Large intestine (tissue), 3 donors: ENCODE results near the gene NECTIN2. TPM values are rescaled to one million over a fixed set of nuclear protein-coding genes. Genes with fewer than 3 reads are reported as not detected.

Source experiments
- DNase-seq, 2 donors: peaks; one replicate each; pipeline versions ENCODE4 v3.0.0 to v3.0.0-alpha.2; 2013
- H3K27ac ChIP-seq: one replicate; pipeline ENCODE4 v1.5.1; 2013; ENCODE audit warnings: low read length
- H3K27me3 ChIP-seq: 2 replicates; pipeline ENCODE4 v1.6.1; 2013; ENCODE audit warnings: low read length; ENCODE audit not compliant: control insufficient read depth, insufficient read depth
- H3K36me3 ChIP-seq: 2 replicates; pipeline ENCODE4 v1.6.1; 2013; ENCODE audit warnings: low read length; ENCODE audit not compliant: control insufficient read depth, insufficient read depth
- H3K4me1 ChIP-seq: one replicate; pipeline ENCODE4 v1.6.1; 2013; ENCODE audit warnings: low read length; ENCODE audit not compliant: control insufficient read depth, insufficient read depth
- H3K4me3 ChIP-seq: one replicate; pipeline ENCODE4 v1.5.1; 2013; ENCODE audit warnings: low read length
- H3K9me3 ChIP-seq: one replicate; pipeline ENCODE4 v1.6.1; 2013; ENCODE audit warnings: mild to moderate bottlenecking, low read depth, low read length, moderate library complexity; ENCODE audit not compliant: control insufficient read depth
- whole genome bisulfite sequencing: methylation state at CpG from one replicate; pipeline ENCODE4 v1.1.5; 2013; ENCODE audit warnings: low lambda C conversion rate; ENCODE audit not compliant: insufficient coverage; 5-methylcytosine and 5-hydroxymethylcytosine counted together
- polyA plus RNA-seq: library from polyadenylated mRNA; unstranded; fragments of 120-200 nt; gene quantifications from one replicate; pipeline ENCODE4 v1.2.1, GENCODE V29; 2013

Gene NECTIN2
- polyA plus RNA-seq, 1 donor, result 135 TPM

GRCh38 chr19:44869733-44870470 lies 23.8 kb downstream of the NECTIN2 start:
- DNase-seq, result no peak
- Histone ChIP-seq H3K9me3 (no peaks in the 10 kb centered on the region), H3K27ac (peak overlapping the region; percentile 64), H3K4me3 (no peak overlapping the region), H3K27me3 (no peaks in the 10 kb centered on the region), H3K4me1 (peaks cover 18% of the 10 kb centered on the region), H3K36me3 (peaks cover 72% of the 10 kb centered on the region)
- WGBS, result no CpG with 5 or more reads among the region's 13 CpGs

GRCh38 chr19:44871809-44872208 lies 25.7 kb downstream of the NECTIN2 start:
- WGBS, result no CpG with 5 or more reads among the region's 14 CpGs
- H3K9me3 ChIP-seq, result no peaks in the 10 kb centered on the region
- no peak overlapping the region for H3K27ac ChIP-seq
- no peaks in the 10 kb centered on the region for H3K27me3 ChIP-seq
- peaks cover 70% of the 10 kb centered on the region for H3K36me3 ChIP-seq
- H3K4me3 ChIP-seq, result no peak overlapping the region
- peaks cover 27% of the 10 kb centered on the region for H3K4me1 ChIP-seq
- DNase-seq, result no peak

- H3K4me3 ChIP-seq, result no peak overlapping the region
- WGBS, result 86% methylated on average over 1 of the region's 4 CpGs
- no peak overlapping the region for H3K27ac ChIP-seq
- H3K36me3 ChIP-seq, result peaks cover 73% of the 10 kb centered on the region
- peaks cover 28% of the 10 kb centered on the region for H3K4me1 ChIP-seq
- DNase-seq, result no peak
- no peaks in the 10 kb centered on the region for H3K27me3 ChIP-seq
- H3K9me3 ChIP-seq, result no peaks in the 10 kb centered on the region
Observed at GRCh38 chr19:44872661-44873060, 26.6 kb downstream of the NECTIN2 start.

- WGBS, result 100% methylated on average over 2 of the region's 16 CpGs
Observed at GRCh38 chr19:44874317-44874716, 28.2 kb downstream of the NECTIN2 start.

GRCh38 chr19:44875666-44876451 lies 29.8 kb downstream of the NECTIN2 start:
- Histone ChIP-seq H3K9me3 (no peaks in the 10 kb centered on the region), H3K4me3 (no peak overlapping the region), H3K4me1 (peaks cover 15% of the 10 kb centered on the region), H3K27ac (peak overlapping the region; percentile 22), H3K36me3 (peaks cover 82% of the 10 kb centered on the region), H3K27me3 (no peaks in the 10 kb centered on the region)
- WGBS, result no CpG with 5 or more reads among the region's 22 CpGs
- DNase-seq, result peak; percentile 41 to 60

More at GRCh38 chr19:44874317-44874716, 28.2 kb downstream of the NECTIN2 start:
- Histone ChIP-seq H3K4me3 (no peak overlapping the region), H3K4me1 (peaks cover 24% of the 10 kb centered on the region), H3K27ac (no peak overlapping the region), H3K27me3 (no peaks in the 10 kb centered on the region), H3K36me3 (peaks cover 80% of the 10 kb centered on the region), H3K9me3 (no peaks in the 10 kb centered on the region)
- no peak for DNase-seq

GRCh38 chr19:44876930-44877535 lies 30.9 kb downstream of the NECTIN2 start:
- H3K9me3 ChIP-seq, result no peaks in the 10 kb centered on the region
- peaks cover 15% of the 10 kb centered on the region for H3K4me1 ChIP-seq
- H3K27ac ChIP-seq, result no peak overlapping the region
- DNase-seq, result peak in 1 of 2 donors; percentile 40
- peaks cover 71% of the 10 kb centered on the region for H3K36me3 ChIP-seq
- WGBS, result 80% methylated on average over 1 of the region's 5 CpGs
- H3K27me3 ChIP-seq, result no peaks in the 10 kb centered on the region
- H3K4me3 ChIP-seq, result no peak overlapping the region

GRCh38 chr19:44878120-44878865 lies 32.2 kb downstream of the NECTIN2 start:
- 100% methylated on average over 2 of the region's 26 CpGs for WGBS
- Histone ChIP-seq H3K4me1 (peaks cover 15% of the 10 kb centered on the region), H3K4me3 (no peak overlapping the region), H3K27me3 (no peaks in the 10 kb centered on the region), H3K9me3 (no peaks in the 10 kb centered on the region), H3K27ac (no peak overlapping the region), H3K36me3 (peaks cover 60% of the 10 kb centered on the region)
- DNase-seq, result no peak

GRCh38 chr19:44879309-44880065 lies 33.4 kb downstream of the NECTIN2 start:
- H3K4me1 ChIP-seq, result peaks cover 15% of the 10 kb centered on the region
- no peaks in the 10 kb centered on the region for H3K9me3 ChIP-seq
- WGBS, result no CpG with 5 or more reads among the region's 18 CpGs
- no peaks in the 10 kb centered on the region for H3K27me3 ChIP-seq
- peaks cover 56% of the 10 kb centered on the region for H3K36me3 ChIP-seq
- no peak overlapping the region for H3K4me3 ChIP-seq
- no peak overlapping the region for H3K27ac ChIP-seq
- no peak for DNase-seq

- no CpG with 5 or more reads among the region's 15 CpGs for WGBS
- H3K4me1 ChIP-seq, result peaks cover 4% of the 10 kb centered on the region
- no peaks in the 10 kb centered on the region for H3K27me3 ChIP-seq
- no peak overlapping the region for H3K27ac ChIP-seq
- no peaks in the 10 kb centered on the region for H3K9me3 ChIP-seq
- DNase-seq, result no peak
- no peak overlapping the region for H3K4me3 ChIP-seq
- peaks cover 50% of the 10 kb centered on the region for H3K36me3 ChIP-seq
Observed at GRCh38 chr19:44882063-44882462, 36.0 kb downstream of the NECTIN2 start.
